ENCODE data around the gene ENPP5. TPM values are rescaled to one million over a fixed set of nuclear protein-coding genes. Genes with fewer than 3 reads are reported as not detected.

ENPP5 gene
- total and polyA plus RNA-seq, 2 of the 13 experiments (the other 11 are each of a cell fraction or from before 2014, with no cell fraction given), result not detected

DNA sequence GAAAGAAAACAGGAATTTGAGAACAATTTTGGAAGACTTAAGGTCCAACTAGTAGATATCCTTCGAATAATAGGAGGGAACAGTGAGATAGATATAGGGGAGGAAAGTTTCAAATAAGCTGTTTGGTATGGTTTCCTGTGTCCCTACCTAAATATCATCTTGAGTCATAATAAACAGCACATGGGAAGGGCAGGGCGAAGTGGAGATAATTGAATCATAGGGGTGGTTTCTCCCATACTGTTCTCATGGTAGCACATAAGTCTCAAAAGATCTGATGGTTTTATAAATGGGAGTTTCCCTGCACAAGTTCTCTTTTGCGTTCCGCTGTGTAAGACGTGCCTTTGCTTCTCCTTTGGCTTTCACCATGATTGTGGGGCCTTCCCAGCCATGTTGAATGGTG is 39.5 kb upstream of the ENPP5 start:
- Histone ChIP-seq H4K20me1 (ENCODE audit: insufficient read depth, low read length) (no peaks in the 10 kb centered on the region), H3K27ac (ENCODE audit: extremely low read length, insufficient read depth, low read length) (no peak overlapping the region), H3K4me1 (ENCODE audit: insufficient read depth, low read length) (no peaks in the 10 kb centered on the region), H3K4me2 (ENCODE audit: low read depth, low read length) (no peak overlapping the region), H3K9ac (ENCODE audit: insufficient read depth, low read depth, low read length) (no peak overlapping the region), H3K79me2 (ENCODE audit: insufficient read depth, low read length) (no peaks in the 10 kb centered on the region), H3K36me3 (replicated peaks in 1 of 2; ENCODE audit: control insufficient read depth in 1 of 2, insufficient read depth in 2 of 2, low read length in 2 of 2) (no peaks in the 10 kb centered on the region), H2AFZ (ENCODE audit: low read length) (no peak overlapping the region), H3K27me3 (ENCODE audit: control insufficient read depth in 1 of 2, insufficient read depth in 2 of 2, low read length in 2 of 2) (no peaks in the 10 kb centered on the region; a peak in 1 of 5 replicates), H3K9me3 (ENCODE audit: low read length) (no peaks in the 10 kb centered on the region), H3K4me3 (replicated peaks in 1 of 3; ENCODE audit: insufficient read depth in 1 of 3, low read depth in 2 of 3, low read length in 3 of 3) (no peak overlapping the region)
- POLR2A ChIA-PET, result no interaction called here
- CTCF ChIA-PET (ENCODE audit: low intra/inter-chr PET ratio, low total read pairs), result no interaction called here
- no TSS peak for BruUV-seq (replicated peaks)
- in situ Hi-C loops (cut with HindIII; ENCODE audit: extremely low pct_ligation_motif_present, low pct_unique_long_range_greater_than_20kb) (loop anchor here (10.0 to 25.0 kb wide), 2 partner anchors 425 to 777 kb away; no protein-coding TSS in a partner anchor), intact Hi-C loops (cut with micrococcal nuclease; ENCODE audit: unreplicated experiment) (no loop called here)
- FAIRE-seq, result no peak
- TF ChIP-seq NFIC (IDR thresholded peaks at IDR 0.05; ENCODE audit: low read length) (no peak), ZNF577 (CRISPR knock-in tag; IDR thresholded peaks at IDR 0.05; ENCODE audit: borderline replicate concordance, low read depth) (no peak), HOXA9 (CRISPR knock-in tag; IDR thresholded peaks at IDR 0.05; ENCODE audit: borderline replicate concordance) (no peak), SOX13 (IDR thresholded peaks at IDR 0.05) (no peak), SOX13 (CRISPR knock-in tag; conservative IDR thresholded peaks at IDR 0.05 in 1 of 2, IDR thresholded peaks at IDR 0.05 in 1 of 2) (no peak), MAFF (IDR thresholded peaks at IDR 0.05; ENCODE audit: low read depth, low read length) (no peak), ZFY (CRISPR knock-in tag; IDR thresholded peaks at IDR 0.05) (no peak), ASH2L (IDR thresholded peaks at IDR 0.05; ENCODE audit: insufficient read length, low read depth, low read length) (no peak), MIXL1 (CRISPR knock-in tag; IDR thresholded peaks at IDR 0.05) (no peak)
- TF ChIP-seq, protein P1, sequence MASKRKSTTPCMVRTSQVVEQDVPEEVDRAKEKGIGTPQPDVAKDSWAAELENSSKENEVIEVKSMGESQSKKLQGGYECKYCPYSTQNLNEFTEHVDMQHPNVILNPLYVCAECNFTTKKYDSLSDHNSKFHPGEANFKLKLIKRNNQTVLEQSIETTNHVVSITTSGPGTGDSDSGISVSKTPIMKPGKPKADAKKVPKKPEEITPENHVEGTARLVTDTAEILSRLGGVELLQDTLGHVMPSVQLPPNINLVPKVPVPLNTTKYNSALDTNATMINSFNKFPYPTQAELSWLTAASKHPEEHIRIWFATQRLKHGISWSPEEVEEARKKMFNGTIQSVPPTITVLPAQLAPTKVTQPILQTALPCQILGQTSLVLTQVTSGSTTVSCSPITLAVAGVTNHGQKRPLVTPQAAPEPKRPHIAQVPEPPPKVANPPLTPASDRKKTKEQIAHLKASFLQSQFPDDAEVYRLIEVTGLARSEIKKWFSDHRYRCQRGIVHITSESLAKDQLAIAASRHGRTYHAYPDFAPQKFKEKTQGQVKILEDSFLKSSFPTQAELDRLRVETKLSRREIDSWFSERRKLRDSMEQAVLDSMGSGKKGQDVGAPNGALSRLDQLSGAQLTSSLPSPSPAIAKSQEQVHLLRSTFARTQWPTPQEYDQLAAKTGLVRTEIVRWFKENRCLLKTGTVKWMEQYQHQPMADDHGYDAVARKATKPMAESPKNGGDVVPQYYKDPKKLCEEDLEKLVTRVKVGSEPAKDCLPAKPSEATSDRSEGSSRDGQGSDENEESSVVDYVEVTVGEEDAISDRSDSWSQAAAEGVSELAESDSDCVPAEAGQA (IDR thresholded peaks at IDR 0.05; ENCODE audit: low read depth), result no peak
- TF ChIP-seq, protein P1 (CRISPR knock-in tag; IDR thresholded peaks at IDR 0.05; ENCODE audit: borderline replicate concordance), result no peak
- TF ChIP-seq, protein P2, sequence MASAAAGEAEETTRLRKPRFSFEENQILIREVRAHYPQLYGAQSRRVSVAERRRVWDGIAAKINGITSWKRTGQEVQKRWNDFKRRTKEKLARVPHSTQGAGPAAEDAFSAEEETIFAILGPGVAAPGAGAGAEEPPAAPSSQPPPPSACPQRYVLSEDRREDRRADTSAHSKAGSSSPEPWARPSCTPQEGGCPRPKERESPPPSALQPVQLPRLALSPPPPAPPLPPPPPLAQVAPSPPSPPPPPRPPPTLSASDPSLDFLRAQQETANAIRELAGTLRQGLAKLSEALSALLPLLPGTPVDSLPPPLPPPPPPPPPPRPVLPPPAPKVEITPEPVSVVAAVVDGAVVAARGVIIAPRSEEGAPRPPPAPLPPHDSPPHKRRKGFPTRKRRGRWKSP (CRISPR knock-in tag; IDR thresholded peaks at IDR 0.05), result no peak
- ATAC-seq, result no peak
- no peak for DNase-seq (ENCODE audit: low spot score)
- 43% methylated on average over 5 of the region's 5 CpGs for WGBS (ENCODE audit: low lambda C conversion rate)
